Measurements from ENCODE around the gene UQCR11. TPM values are rescaled to one million over a fixed set of nuclear protein-coding genes. Genes with fewer than 3 reads are reported as not detected.

Gene UQCR11
- total and polyA plus RNA-seq, 2 experiments from 2014 or later, result 73.6 to 1,116 TPM

GRCh38 chr19:1582201-1582600 is 23.1 kb downstream of the UQCR11 start:
- no peak for DNase-seq (ENCODE audit: low read depth in 1 of 2, low spot score in 1 of 2)
- no peak for TF ChIP-seq CTCF (IDR thresholded peaks at IDR 0.05; ENCODE audit: low read depth, low read length)
- H3K27ac ChIP-seq, result no peak overlapping the region
- no peak overlapping the region for H3K4me3 ChIP-seq
- peaks cover 38% of the 10 kb centered on the region for H3K36me3 ChIP-seq
- H3K9me3 ChIP-seq (ENCODE audit: low read depth), result no peaks in the 10 kb centered on the region
- H3K27me3 ChIP-seq, result no peaks in the 10 kb centered on the region
- H3K4me1 ChIP-seq (ENCODE audit: low read depth), result no peaks in the 10 kb centered on the region

- Histone ChIP-seq H3K36me3 (peaks cover 38% of the 10 kb centered on the region), H3K4me3 (no peak overlapping the region), H3K4me1 (ENCODE audit: low read depth) (no peaks in the 10 kb centered on the region), H3K27ac (no peak overlapping the region), H3K27me3 (no peaks in the 10 kb centered on the region), H3K9me3 (ENCODE audit: low read depth) (no peaks in the 10 kb centered on the region)
- TF ChIP-seq CTCF (IDR thresholded peaks at IDR 0.05; ENCODE audit: low read depth, low read length), result no peak
- no peak for DNase-seq (ENCODE audit: low read depth in 1 of 2, low spot score in 1 of 2)
Observed at GRCh38 chr19:1580957-1581356, 24.3 kb downstream of the UQCR11 start.

GRCh38 chr19:1580382-1580781 is 24.9 kb downstream of the UQCR11 start:
- TF ChIP-seq CTCF (IDR thresholded peaks at IDR 0.05; ENCODE audit: low read depth, low read length), result no peak
- Histone ChIP-seq H3K27me3 (no peaks in the 10 kb centered on the region), H3K36me3 (peaks cover 38% of the 10 kb centered on the region), H3K9me3 (ENCODE audit: low read depth) (no peaks in the 10 kb centered on the region), H3K27ac (no peak overlapping the region), H3K4me3 (no peak overlapping the region), H3K4me1 (ENCODE audit: low read depth) (no peaks in the 10 kb centered on the region)
- no peak for DNase-seq (ENCODE audit: low read depth in 1 of 2, low spot score in 1 of 2)

GRCh38 chr19:1579222-1579621 is 26.0 kb downstream of the UQCR11 start:
- Histone ChIP-seq H3K27me3 (no peaks in the 10 kb centered on the region), H3K27ac (no peak overlapping the region), H3K4me3 (no peak overlapping the region), H3K4me1 (ENCODE audit: low read depth) (no peaks in the 10 kb centered on the region), H3K9me3 (ENCODE audit: low read depth) (no peaks in the 10 kb centered on the region), H3K36me3 (peaks cover 38% of the 10 kb centered on the region)
- TF ChIP-seq CTCF (IDR thresholded peaks at IDR 0.05; ENCODE audit: low read depth, low read length), result no peak
- no peak for DNase-seq (ENCODE audit: low read depth in 1 of 2, low spot score in 1 of 2)

DNA sequence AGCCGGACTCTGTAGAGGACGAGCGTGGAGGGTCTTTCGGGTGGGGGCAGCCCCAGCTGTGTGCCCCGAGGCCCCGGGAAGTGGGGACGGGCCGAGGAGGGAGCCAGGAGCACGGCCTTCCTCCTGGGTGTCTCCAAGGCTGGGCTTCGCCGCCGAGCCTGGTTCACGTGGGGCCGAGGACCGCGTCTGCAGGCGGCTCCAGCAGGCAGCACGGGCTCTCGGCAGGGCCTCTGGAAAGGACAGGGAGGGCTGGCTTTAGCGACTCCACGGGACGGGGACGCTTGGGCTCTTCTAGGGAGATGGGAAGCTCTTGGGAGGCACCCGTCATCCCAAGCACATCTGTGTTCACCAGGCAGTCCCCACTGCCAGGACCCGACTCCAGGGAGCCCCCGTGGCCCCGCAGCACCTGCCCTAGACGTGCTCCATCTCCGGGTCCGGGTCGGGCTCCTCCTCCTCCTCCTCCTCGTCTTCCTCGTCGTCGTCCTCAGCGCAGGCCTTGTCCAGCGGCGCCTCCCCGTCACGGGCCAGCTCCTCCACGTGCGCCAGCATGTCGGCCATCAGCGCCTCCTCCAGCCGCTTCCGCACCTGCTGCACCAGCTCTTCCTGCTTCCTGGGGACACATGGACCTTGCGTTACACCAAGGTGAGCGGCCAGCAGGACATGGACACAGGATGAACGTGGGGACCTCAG is 27.2 kb downstream of the UQCR11 start:
- H3K36me3 ChIP-seq, result peaks cover 34% of the 10 kb centered on the region
- H3K27ac ChIP-seq, result no peak overlapping the region
- H3K4me3 ChIP-seq, result no peak overlapping the region
- no peaks in the 10 kb centered on the region for H3K9me3 ChIP-seq (ENCODE audit: low read depth)
- no peaks in the 10 kb centered on the region for H3K4me1 ChIP-seq (ENCODE audit: low read depth)
- H3K27me3 ChIP-seq, result no peaks in the 10 kb centered on the region
- DNase-seq (ENCODE audit: low read depth in 1 of 2, low spot score in 1 of 2), result no peak
- no peak for TF ChIP-seq CTCF (IDR thresholded peaks at IDR 0.05; ENCODE audit: low read depth, low read length)
